Measurements from ENCODE around the gene SARDH. TPM values are rescaled to one million over a fixed set of nuclear protein-coding genes. Genes with fewer than 3 reads are reported as not detected.
A peak's percentile ranks its signal among the peaks of the same experiment; 100 is the strongest.

SARDH gene
- total and polyA plus RNA-seq, 2 donors from 2014 or later, result 4.6 to 12.0 TPM

DNA sequence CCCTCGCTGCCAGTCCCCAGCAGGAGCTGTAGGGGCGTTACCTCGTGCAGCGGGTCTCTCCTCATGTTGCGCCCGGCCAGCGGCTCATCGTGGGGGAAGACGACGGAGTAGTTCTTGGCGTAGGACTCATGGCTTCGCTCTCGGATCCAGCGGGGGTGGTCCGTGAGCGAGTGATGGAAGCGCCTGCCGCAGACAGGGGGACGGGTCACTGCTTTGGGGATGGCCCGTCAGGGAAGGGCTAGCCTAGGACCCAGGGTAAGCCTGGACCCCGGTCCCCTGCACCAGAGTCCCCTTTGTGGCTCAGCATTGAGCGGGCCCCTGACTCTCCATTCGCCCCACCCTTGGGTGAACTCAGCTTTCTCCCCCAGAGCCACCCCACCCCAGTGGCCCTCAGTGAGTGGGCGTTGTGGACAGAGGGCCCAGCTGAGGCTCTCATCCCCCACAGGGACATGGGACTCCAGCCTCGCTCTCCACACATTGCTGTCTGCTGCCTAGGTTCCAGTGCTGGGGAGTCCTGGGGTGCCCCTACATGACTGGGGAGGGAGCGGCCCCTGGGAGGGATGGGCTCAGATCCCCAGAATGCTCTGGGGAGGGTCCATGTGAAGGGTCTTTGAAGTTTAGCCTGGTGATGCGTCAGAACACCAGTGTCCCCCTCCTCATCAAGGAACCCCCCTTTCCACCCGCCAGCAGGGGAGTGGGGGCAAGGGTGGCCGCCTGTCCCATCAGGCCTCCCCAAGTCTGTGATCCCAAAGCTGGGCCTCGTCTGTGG is 29.7 kb downstream of the SARDH start:
- TF ChIP-seq CTCF (IDR thresholded peaks at IDR 0.05; ENCODE audit: borderline replicate concordance, extremely low read depth, insufficient read depth), result no peak
- Histone ChIP-seq H3K36me3 (ENCODE audit: control insufficient read depth in 2 of 3, insufficient read depth in 3 of 3, low read length in 3 of 3) (no peaks in the 10 kb centered on the region), H3K4me1 (ENCODE audit: control insufficient read depth in 2 of 3, insufficient read depth in 2 of 3, low read depth in 1 of 3, low read length in 3 of 3) (peaks cover 0 to 10% (median 0%) of the 10 kb centered on the region in 3 donors), H3K27ac (ENCODE audit: low read depth in 2 of 2, low read length in 2 of 2) (no peak overlapping the region), H3K9me3 (ENCODE audit: control insufficient read depth in 2 of 3, insufficient read depth in 1 of 3, low read length in 3 of 3) (no peaks in the 10 kb centered on the region), H3K9ac (ENCODE audit: low read length in 3 of 3) (no peak overlapping the region), H3K27me3 (ENCODE audit: control insufficient read depth, insufficient read depth, low read length) (no peaks in the 10 kb centered on the region), H3K4me3 (ENCODE audit: low read length in 3 of 3) (no peak overlapping the region)
- intact Hi-C loops (cut with DNase I), result no loop called here
- DNase-seq (peak in 2 of 5 donors; percentile 51 to 61), FAIRE-seq (no peak)

GRCh38 chr9:133707763-133708245 is 30.3 kb downstream of the SARDH start:
- Histone ChIP-seq H3K9me3 (ENCODE audit: control insufficient read depth in 2 of 3, insufficient read depth in 1 of 3, low read length in 3 of 3) (no peaks in the 10 kb centered on the region), H3K27ac (ENCODE audit: low read depth in 2 of 2, low read length in 2 of 2) (peak overlapping the region in 1 of 2 donors; percentile 74), H3K4me3 (ENCODE audit: low read length in 3 of 3) (no peak overlapping the region), H3K9ac (ENCODE audit: low read length in 3 of 3) (no peak overlapping the region), H3K27me3 (ENCODE audit: control insufficient read depth, insufficient read depth, low read length) (no peaks in the 10 kb centered on the region), H3K4me1 (ENCODE audit: control insufficient read depth in 2 of 3, insufficient read depth in 2 of 3, low read depth in 1 of 3, low read length in 3 of 3) (peaks cover 0 to 9% (median 0%) of the 10 kb centered on the region in 3 donors), H3K36me3 (ENCODE audit: control insufficient read depth in 2 of 3, insufficient read depth in 3 of 3, low read length in 3 of 3) (no peaks in the 10 kb centered on the region)
- FAIRE-seq, result no peak
- TF ChIP-seq CTCF (IDR thresholded peaks at IDR 0.05; ENCODE audit: borderline replicate concordance, extremely low read depth, insufficient read depth), result no peak
- intact Hi-C loops (cut with DNase I), result no loop called here
- DNase-seq, result peak in 2 of 5 donors; percentile 59 to 71

- no peak for TF ChIP-seq CTCF (IDR thresholded peaks at IDR 0.05; ENCODE audit: borderline replicate concordance, extremely low read depth, insufficient read depth)
- intact Hi-C loops (cut with DNase I), result no loop called here
- DNase-seq, result peak in 2 of 5 donors; percentile 34 to 88
Measured at GRCh38 chr9:133707065-133707762, 30.9 kb downstream of the SARDH start.

More at GRCh38 chr9:133707065-133707762, 30.9 kb downstream of the SARDH start:
- H3K27me3 ChIP-seq (ENCODE audit: control insufficient read depth, insufficient read depth, low read length), result no peaks in the 10 kb centered on the region
- H3K4me3 ChIP-seq (ENCODE audit: low read length in 3 of 3), result no peak overlapping the region
- H3K36me3 ChIP-seq (ENCODE audit: control insufficient read depth in 2 of 3, insufficient read depth in 3 of 3, low read length in 3 of 3), result no peaks in the 10 kb centered on the region
- no peaks in the 10 kb centered on the region for H3K9me3 ChIP-seq (ENCODE audit: control insufficient read depth in 2 of 3, insufficient read depth in 1 of 3, low read length in 3 of 3)
- FAIRE-seq, result no peak
- H3K27ac ChIP-seq (ENCODE audit: low read depth in 2 of 2, low read length in 2 of 2), result peak overlapping the region; percentile 48 to 74
- H3K9ac ChIP-seq (ENCODE audit: low read length in 3 of 3), result no peak overlapping the region
- peaks cover 0 to 6% (median 0%) of the 10 kb centered on the region in 3 donors for H3K4me1 ChIP-seq (ENCODE audit: control insufficient read depth in 2 of 3, insufficient read depth in 2 of 3, low read depth in 1 of 3, low read length in 3 of 3)

Measured in kidney (tissue), 14 donors.